RPMI8226 (cell line): ENCODE measurements around the gene METTL23.
"Not testable (repeated sequence)": the region's sequence is repeated elsewhere in the genome, so short reads cannot be mapped to it uniquely, and the experiment has no call there.

Experiments
- DNase-seq: peaks from one replicate; pipeline ENCODE4 v3.0.0-alpha.2; 2015

METTL23 gene

DNA sequence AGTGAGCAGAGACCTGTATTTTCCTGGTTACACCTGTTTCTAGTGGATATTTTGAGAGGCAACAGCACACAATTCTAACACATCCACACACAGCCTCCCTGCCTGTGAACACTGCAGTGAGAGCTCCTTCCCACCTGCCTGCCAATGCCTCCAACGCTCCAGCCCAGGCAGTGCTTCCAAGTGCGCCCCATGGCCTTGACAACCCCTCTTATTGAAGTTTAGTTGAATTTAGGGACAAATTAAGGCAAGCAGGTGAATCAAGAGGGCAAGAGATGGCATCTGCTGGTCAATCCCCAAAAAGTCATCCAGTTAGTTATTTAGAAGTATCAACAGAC, 11.2 kb upstream of the METTL23 start:
- no peak for DNase-seq

DNA sequence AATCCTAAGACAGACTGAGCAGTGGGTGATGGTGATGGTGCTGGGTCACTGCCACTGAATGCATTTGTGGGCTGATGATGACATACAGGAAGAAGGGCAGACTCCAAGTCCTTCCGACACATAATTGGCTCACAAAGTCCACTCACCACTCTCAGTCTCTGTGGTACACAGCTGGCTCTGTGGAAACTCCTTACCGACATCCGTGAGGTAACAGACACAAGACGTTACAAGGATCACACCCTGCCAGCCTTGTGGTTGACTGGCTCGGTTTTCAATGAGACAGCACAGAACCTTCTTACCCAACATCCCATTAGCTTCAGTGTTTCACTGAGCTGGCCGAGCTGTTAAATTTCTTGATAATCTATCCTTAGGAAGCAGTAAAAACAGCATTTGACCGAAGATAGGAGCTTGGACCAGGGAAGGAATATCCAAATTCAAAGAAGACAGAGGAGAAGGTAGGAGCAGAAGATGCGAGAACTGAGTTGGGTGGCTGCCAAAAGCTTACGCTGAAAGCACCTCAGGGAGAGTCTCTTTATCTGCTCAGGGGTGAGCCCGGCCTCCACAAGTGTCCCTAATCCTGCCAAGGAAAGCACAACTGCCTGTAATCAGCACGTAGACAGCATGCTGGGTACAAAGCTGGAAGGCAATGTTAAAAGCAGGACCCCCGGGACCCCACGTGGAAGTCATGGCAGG, 10.3 kb upstream of the METTL23 start:
- DNase-seq, result no peak

DNA sequence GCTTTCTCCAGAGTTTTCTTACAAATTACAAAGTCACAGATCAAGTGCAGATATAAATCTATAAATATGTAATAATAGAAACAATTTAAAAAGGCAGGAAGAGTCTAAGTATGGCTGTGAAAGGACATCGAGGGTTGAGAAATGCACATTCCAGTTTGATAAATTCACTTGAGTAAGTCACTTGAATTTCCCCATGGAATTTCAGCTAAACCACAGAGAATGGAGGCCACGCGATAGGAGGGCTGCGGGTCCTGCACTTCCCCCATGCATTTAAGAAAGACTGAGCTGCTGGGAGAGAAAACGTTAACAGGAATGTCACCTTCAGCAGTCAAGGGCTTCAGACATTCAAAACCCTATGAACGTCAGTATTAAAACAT, 9.8 kb upstream of the METTL23 start:
- no peak for DNase-seq

DNA sequence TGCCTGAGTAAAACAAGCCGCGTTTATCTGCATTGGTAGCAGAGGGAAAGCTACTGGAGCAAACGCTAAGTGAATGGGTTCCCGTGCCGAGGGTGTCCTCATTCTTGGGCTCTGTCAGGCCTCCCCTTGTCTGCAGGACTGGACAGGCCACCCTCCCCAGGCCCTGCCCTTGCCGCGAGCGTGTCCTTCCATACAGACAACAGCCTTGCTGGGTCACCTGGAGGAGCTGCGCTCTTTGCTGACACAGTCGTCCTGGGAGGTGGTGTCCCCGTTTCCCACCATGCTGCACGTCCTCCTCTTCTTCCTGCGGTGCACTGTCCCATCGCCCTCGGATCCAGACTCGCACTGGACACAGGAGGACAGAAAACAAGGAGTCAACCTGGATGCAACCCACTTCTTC, 8.1 kb upstream of the METTL23 start:
- DNase-seq, result no peak

DNA sequence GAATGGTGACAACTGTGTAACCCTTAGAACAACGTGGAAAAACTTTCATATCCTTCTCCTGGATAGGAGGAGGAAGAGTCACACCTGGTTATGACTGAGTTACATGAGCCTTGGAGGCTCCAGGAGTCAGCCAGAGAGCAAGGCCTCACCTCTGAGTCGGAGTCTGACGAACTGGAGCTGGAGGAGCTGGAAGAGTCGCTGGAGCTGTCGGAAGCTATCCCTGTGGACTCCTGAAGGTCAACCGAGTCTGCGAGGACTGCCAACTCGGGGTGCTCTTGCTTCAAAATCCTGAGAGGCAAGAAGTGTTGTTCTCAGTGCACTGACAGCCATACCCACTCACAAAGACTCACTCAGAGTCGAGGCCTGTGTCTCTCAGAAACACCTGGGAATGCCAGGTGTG, 6.4 kb upstream of the METTL23 start:
- DNase-seq, result no peak

DNA sequence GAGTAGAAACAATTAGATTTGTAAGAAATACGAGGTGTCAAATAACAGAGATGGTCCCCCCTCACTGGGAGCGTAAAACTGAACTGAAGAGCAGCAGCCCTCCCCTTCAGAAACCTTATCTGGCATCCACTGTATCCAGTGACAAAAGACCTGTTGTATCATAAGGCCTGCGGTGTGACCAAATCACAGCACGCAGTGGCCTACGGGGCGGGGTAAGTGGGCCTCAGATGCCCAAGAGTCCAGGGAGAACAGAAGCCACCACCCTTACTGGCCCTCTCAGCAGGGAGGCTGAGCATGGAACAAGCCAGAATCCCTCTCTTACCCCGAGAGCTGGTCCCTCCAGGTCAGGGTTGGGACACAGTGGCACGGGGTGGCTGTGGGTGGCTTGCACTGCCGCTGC, 5.7 kb upstream of the METTL23 start:
- no peak for DNase-seq

DNA sequence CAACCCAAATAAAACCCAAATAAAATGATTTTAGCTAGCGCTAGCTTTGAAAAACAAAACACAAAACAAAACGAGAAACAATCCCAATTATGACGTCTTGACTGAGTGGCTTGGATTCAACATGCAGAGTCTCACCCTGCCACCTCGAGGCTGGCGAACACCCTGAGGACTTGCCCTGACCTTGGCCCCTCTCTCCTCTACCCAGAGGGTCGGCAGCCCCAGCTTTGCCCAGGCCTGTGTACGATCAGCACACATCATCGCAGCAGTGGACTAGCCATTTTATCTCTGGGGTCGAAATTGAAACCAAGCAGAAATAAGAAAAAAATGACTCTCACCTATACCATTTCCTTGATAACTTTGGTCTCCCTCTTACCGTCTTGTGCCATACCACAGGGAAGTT, 5.2 kb upstream of the METTL23 start:
- no peak for DNase-seq

DNA sequence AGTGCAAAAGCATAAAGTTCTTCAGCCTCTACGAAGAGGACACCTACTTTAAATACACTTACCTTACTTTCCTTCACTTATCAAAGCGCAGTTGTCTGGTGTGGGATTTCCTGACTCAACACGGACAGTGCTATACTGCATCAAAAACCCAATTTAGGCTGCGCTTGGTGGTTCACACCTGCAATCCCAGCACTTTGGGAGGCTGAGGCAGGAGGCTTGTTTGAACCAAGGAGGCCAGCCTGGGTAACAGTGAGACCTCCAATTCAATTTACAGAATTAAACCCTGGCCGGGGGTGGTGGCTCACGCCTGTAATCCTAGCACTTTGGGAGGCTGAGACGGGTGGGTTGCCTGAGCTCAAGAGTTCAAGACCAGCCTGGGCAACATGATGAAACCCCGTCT, 4.4 kb upstream of the METTL23 start:
- DNase-seq, result no peak

DNA sequence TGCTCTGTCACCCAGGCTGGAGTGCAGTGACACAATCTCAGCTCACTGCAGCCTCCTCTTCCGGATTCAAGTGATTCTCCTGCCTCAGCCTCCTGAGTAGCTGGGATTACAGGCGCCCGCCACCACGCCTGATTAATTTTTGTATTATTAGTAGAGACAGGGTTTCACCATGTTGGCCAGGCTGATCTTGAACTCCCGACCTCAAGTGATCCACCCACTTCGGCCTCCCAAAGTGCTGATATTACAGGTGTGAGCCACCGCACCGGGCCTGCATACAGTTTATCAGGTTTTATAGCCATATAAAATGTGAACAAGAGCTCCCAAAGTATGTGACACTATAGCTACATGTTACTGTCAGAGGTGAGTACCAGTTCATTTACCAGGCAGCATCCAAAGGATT, 3.7 kb upstream of the METTL23 start:
- DNase-seq, result not testable (repeated sequence)

DNA sequence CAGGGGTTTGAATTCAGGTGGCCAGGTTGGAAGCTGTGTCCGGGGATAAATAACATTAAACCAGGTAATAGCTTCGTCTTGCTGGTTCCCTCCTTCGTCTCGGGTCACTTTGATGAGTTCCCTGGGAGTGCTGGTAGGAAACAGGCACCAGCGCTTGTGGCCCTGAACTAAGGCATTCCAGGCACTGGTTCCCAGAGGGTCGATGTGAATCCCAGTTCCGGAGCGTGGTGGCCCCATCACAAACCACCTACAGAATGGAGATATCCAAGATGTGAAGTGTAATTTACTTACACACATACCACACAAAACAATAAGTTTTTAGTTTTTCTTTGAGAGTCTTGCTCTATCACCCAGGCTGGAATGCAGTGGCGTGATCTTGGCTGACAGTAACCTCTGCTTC, 2.8 kb upstream of the METTL23 start:
- no peak for DNase-seq

DNA sequence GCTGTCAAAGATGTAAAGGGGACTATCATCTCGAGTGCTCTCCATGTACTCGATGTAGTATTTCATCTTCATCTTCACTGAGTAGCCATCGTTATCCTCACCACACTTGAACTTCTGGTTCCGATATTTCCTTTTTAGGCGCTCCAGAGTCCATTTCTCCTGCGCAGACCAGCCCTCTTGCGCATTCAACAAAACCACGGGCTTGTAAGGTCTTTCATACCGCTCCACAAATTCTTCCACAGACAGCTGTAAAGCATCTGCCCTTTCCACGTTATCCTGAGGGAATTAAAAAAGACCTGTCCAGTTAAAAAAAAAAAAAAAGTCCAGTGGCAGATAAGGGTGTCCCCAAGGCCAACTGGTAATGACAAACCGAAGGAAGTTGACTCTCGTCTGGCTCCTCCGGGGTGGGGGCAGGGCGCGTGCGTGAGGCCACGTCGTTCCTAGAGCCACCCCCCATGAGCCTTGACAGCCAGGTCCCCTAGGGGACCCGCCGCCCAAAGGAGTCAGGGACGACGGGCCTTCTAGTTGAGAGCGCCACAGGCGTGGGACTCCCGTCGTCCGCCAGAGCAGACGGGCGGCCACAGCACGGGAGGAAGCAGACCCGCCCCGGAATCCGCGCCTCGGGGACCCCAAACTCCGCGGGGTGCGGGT, 934 bp upstream of the METTL23 start:
- peak; percentile 74 for DNase-seq

DNA sequence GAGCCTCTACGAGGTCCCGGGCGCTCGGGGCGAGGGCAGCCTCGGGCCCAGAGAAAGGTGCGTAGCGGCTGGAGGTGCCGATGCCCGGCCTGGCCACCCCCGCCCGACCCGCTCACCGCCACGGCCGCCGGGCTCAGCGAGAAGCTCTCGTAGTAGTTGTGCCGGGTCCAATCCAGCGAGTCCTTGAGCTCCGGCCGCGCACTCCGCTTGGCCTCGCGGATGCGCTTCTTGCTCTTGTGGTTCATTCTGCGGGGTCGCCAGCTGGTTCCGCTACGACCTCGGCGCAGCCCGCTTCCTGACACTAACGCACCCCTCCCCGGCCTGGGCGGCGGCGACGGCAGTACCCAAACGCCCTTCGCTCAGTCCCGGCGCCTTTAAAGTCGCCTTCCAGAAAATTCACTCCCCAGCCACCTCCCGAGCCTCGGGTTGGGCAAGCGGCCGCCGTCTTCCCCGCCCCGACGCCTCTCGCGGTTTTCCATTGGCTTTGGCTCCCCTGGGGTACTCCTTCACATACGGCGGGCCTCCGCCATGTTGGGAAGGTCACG, 336 bp upstream of the METTL23 start, which contains the start of gene JMJD6:
TSS of gene JMJD6 (minus strand) at position 376 of the 545 bp plus-strand sequence. CDS start at position 245, 131 bp downstream.
- DNase-seq, result peak; percentile 96

DNA sequence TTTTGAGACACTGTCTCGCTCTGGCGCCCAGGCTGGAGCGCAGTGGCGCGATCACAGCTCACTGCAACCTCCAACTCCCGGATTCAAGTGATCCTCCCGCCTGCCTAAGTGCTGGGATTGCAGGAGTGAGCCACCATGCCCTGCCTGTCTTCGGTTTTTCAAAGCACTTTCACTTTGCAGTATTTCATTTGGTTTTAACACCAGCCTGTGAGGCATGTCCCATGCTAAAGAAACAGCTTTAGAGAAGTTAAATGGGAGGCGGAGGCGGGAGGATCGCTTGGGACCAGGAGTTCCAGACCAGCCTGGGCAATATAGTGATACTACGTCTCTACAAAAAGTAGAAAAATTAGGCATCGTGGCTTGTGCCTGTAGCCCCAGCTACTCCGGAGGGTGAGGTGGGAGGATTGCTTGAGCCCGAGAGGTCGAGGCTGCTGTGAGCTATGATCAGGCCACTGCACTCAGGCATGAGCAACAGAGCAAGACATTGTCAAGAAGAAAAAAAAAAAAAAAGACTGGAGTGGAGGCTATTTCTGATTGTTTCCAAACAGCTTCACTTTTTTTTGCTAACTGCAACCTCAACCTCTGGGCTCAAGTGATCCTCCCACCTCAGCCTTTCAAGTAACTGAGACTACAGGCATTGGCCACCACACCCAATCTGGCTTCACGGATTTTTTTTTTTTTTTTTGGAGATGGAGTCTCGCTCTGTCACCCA, 1.3 kb downstream of the METTL23 start:
- DNase-seq, result peak; percentile 35

DNA sequence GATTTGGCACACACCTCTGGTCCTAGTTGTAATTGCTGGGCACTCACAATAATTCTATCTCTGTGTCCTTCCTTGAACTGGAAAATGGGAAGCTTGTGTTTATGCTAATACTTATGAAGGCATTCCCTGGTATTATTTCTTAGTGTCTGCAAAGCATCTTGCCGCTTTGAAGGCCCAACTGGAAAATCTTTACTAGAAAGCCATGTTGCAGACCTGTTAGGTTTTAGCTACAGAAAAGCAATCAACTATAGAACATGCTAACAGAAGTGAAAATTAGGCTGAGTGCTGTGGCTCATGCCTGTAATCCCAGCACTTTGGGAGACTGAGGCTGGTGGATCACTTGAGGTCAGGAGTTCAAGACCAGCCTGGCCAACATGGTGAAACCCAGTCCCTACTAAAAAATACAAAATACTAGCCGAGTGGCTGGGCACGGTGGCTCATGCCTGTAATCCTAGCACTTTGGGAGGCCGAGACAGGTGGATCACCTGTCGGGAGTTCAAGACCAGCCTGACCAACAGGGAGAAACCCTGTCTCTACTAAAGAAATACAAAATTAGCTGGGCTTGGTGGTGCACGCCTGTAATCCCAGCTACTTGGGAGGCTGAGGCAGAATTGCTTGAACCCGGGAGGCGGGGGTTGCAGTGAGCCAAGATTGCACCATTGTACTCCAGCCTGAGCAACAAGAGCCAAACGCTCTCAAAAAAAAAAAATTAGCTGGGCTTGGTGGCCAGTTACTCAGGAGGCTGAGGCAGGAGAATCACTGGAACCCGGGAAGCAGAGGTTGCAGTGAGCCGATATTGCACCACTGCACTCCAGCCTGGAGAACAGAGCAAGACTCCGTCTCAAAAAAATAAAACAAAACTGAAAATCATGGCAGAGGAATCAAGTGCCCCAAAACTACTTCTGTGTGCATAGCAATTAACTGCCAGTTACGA, 5.4 kb downstream of the METTL23 start:
- DNase-seq, result not testable (repeated sequence)

DNA sequence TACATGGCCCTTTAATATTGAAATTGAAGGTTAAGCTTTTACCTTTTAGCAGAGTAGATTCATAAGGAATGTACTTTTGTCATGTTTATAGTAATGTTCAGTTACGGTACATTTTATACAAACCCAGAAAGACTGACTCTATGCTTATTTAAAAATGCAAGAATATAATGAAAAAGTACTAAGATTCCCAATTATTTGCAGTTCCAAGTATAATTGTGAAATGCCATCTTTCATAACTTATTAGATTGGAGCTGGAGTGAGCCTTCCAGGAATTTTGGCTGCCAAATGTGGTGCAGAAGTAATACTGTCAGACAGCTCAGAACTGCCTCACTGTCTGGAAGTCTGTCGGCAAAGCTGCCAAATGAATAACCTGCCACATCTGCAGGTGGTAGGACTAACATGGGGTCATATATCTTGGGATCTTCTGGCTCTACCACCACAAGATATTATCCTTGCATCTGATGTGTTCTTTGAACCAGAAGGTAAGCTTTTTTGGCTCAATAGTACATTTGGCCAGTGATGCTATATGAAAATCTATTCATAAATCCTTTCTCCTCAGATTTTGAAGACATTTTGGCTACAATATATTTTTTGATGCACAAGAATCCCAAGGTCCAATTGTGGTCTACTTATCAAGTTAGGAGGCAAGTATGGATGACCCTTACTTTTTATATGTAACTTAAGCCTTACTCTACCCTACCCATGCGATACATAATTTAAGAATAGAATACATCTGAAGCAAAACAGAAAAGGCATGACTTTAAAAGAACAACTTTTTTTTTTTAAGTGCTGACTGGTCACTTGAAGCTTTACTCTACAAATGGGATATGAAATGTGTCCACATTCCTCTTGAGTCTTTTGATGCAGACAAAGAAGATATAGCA, 6.3 kb downstream of the METTL23 start:
- DNase-seq, result peak; percentile 22

DNA sequence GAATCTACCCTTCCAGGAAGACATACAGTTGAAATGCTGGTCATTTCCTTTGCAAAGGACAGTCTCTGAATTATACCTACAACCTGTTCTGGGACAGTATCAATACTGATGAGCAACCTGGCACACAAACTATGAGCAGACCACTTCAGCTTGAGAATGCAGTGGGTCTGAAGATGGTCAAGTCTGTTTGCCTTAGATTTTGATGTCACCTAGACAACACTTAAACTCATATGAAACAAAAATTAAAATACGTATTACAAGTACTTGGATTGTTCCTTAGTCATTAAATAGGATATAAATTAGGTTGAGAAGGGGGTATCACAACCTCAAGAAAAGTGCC, 6.9 kb downstream of the METTL23 start:
- DNase-seq, result no peak

DNA sequence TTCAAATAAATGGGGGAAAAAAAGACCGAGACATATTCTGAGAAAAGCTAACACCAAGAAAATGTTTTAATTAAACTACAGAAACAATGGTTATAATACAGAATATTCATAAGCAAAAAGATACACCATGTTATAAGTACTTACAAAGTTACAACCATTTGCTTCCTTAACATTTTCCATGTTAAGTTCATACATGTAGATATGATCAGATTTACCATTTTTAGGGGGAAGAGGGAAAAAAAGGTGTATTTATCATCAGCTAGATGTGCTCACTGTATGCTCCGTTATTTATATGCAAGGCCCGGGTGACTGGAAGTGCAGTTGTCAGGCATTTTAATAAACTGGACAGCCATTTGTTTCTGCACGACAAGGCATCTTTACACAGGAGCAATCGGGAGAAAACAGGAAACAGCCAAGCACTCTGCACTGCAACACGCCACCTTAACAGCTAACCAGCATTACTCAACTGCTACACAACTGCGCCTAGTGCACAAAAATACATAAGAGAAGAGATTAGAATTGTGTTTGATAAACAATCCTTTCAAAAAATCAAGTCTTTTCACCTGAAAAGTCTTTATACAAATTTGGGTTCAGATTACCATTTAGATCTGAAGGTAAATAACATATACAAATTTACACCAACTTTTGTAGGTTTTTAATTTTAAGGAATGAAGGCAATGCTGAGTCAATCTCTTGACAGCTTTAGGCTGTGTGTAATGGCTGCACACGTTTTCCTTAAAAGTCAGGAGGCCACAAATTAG, 7.6 kb downstream of the METTL23 start:
- DNase-seq, result peak; percentile 52

DNA sequence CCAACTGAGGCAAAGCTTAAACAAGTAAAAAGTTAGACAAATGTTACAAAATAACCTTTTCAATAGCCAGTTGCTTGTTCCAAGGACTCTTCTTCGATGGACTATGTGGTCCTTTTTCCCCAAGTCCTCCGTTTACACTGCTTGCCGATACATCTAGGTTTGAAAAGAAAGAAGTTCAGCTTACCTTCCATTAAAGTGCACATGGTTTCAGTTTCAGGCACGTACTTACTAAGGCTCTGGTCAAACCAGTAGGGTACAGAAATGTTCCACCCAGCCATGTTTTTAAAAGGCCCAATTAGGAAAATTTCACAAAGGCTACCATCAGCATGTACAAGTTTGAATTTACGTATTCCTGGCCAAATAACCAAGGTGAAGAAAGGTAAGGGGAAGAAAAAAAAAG, 8.4 kb downstream of the METTL23 start:
- peak; percentile 70 for DNase-seq

DNA sequence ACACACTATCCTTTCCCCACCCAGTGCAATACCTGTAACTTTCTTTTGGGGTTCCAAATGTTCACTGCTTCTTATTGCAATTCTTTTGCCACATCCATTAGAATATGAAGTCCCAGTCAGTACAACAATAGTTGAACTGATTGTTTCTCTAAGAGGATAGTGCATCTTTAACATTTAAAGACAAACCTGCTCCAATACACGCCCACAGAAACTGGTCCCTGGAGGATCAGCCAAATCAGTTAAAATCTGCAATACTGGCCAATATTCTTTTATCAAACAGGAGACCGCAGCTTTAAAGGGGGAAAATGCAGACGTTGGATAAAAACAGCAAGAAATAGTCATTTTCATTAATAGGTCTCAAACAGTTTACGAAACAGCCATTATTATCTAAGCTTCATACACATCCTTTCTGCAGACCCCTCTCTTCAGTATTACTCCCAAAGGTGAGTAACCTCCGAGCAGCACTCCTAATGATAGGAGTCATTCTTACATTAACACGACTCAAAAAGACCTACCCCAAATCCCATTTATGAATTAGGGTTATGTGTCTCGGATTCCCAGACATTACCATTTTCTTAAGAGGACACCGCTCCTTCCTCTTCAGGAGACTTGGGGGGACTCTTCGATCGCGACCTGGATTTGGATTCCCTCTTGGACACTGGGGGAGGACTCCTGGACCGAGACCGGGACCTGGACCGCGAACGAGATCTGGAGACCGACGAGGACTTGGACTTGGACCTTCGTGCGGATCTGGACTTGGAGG, 9.1 kb downstream of the METTL23 start:
- no peak for DNase-seq

DNA sequence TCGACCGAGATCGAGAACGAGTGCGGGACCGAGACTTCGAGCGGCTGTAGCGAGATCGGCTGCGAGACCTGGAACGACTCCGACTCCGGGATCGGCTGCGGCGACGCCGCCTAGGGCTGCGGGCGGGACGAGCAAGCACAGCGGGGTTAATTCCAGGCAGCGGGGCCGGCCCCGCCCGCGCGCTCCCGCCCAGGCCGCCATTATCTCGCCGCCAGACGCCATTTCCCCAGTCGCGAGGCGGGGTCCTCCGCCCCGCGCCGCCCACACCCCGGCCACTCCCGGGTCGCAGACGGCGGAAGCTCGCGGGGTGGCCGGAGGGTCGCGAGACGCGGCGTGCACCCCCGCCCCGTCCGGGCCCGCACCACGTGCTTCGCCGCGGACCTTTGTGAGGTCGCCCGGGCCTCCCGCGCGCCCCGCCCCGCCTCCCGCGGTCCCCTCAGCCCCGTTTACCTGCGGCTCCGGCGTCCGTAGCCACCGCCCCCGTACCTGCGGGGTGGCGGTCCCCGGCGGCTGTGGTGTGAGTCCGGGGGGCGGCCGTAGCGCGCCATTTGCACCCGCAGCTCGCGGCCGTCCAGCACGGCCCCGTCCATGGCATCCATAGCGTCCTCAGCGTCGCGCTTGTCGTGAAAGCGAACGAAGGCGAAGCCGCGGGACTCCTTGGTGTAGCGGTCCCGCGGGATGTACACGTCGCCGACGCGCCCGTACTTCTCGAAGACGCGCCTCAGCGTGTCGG, 9.9 kb downstream of the METTL23 start:
- DNase-seq, result peak; percentile 60
